C4-2B (cell line): ENCODE data around the gene ELMO3.

Source experiments
- ZFX ChIP-seq: fragments of 450-650 bp; IDR thresholded peaks from 2 replicates; pipeline ENCODE4 v1.6.1; 2017
- TF ChIP-seq, protein P1 (sequence below): fragments of 450-650 bp; conservative IDR thresholded peaks from 2 replicates; pipeline ENCODE4 v1.5.1; 2017; ENCODE audit warnings: mild to moderate bottlenecking

DNA sequence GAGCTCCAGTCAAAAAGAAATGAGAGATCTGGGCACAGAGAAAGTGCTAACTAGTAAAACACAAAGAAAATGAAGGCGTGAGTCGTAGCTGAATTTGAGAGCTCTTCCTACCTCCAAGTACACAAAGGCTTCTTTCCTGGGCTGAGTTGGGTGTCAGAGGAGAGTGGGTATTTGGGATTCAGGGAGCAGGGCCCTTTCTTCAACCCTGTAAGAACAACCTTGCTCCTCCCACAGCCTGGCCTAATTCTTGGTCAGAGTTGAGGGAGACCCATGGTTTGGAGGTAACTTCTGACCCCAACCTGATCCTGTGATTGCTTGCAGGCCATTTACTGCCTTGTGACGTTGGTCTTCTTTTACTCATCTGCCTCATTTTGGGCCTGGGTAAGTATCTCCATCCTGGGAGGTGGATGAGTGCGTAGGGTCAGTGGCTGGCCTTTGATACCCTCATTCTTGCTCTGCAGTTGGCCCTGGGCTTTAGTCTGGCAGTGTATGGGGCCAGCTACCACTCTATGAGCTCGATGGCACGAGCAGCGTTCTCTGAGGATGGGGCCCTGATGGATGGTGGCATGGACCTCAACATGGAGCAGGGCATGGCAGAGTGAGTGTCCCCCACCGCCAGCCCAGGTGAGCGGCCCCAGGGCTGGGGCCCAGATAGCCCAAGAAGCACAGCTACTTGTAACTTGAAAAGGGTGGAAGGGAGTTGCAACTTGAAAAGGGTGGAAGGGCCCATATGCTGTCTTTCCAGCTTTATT lies 29.3 kb downstream of the ELMO3 start:
- TF ChIP-seq, protein P1, sequence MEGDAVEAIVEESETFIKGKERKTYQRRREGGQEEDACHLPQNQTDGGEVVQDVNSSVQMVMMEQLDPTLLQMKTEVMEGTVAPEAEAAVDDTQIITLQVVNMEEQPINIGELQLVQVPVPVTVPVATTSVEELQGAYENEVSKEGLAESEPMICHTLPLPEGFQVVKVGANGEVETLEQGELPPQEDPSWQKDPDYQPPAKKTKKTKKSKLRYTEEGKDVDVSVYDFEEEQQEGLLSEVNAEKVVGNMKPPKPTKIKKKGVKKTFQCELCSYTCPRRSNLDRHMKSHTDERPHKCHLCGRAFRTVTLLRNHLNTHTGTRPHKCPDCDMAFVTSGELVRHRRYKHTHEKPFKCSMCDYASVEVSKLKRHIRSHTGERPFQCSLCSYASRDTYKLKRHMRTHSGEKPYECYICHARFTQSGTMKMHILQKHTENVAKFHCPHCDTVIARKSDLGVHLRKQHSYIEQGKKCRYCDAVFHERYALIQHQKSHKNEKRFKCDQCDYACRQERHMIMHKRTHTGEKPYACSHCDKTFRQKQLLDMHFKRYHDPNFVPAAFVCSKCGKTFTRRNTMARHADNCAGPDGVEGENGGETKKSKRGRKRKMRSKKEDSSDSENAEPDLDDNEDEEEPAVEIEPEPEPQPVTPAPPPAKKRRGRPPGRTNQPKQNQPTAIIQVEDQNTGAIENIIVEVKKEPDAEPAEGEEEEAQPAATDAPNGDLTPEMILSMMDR: no peak
- TF ChIP-seq ZFX: no peak
